Neural progenitor cell (in vitro differentiated cells): ENCODE results near the gene EPHB2. TPM values are rescaled to one million over a fixed set of nuclear protein-coding genes. Genes with fewer than 3 reads are reported as not detected.
A peak's percentile ranks its signal among the peaks of the same experiment; 100 is the strongest.

Experiments
- DNase-seq: peaks from one replicate; pipeline ENCODE4 v3.0.0-alpha.2; 2016; ENCODE audit warnings: low spot score
- H2AFZ ChIP-seq: fragments of 200-600 bp; sonication (generic); replicated peaks from 2 replicates; pipeline ENCODE4 v1.6.1; 2016; ENCODE audit warnings: antibody characterized with exemption
- H3F3A ChIP-seq: fragments of 200-600 bp; sonication (generic); 2 replicates; pipeline ENCODE4 v1.6.1; 2016; ENCODE audit warnings: antibody characterized with exemption, low read depth
- H3K27ac ChIP-seq: fragments of 200-600 bp; sonication (generic); 2 replicates; pipeline ENCODE4 v1.5.1; 2016; ENCODE audit warnings: mild to moderate bottlenecking
- H3K27me3 ChIP-seq: fragments of 200-600 bp; sonication (generic); 2 replicates; pipeline ENCODE4 v1.6.1; 2016; ENCODE audit warnings: mild to moderate bottlenecking, moderate library complexity
- H3K36me3 ChIP-seq: fragments of 200-600 bp; sonication (generic); 2 replicates; pipeline ENCODE4 v1.5.1; 2016
- H3K4me1 ChIP-seq: fragments of 200-600 bp; sonication (generic); 2 replicates; pipeline ENCODE4 v1.6.1; 2016; ENCODE audit warnings: mixed run types
- H3K4me2 ChIP-seq: fragments of 200-600 bp; sonication (generic); 2 replicates; pipeline ENCODE4 v1.6.1; 2016
- H3K4me3 ChIP-seq: fragments of 200-600 bp; sonication (generic); 2 replicates; pipeline ENCODE4 v1.5.1; 2016
- H3K79me2 ChIP-seq: fragments of 200-600 bp; sonication (generic); 2 replicates; pipeline ENCODE4 v1.6.1; 2016; ENCODE audit warnings: low read depth
- H3K9ac ChIP-seq: fragments of 200-600 bp; sonication (generic); 2 replicates; pipeline ENCODE4 v1.6.1; 2016
- H3K9me3 ChIP-seq: fragments of 200-600 bp; sonication (generic); 2 replicates; pipeline ENCODE4 v1.5.1; 2016; ENCODE audit warnings: low read depth
- H4K20me1 ChIP-seq: fragments of 200-600 bp; sonication (generic); 2 replicates; pipeline ENCODE4 v1.6.1; 2016; ENCODE audit warnings: low read depth
- H3K27ac Mint-ChIP-seq: 3 replicates; pipeline ENCODE4 v1.8.0; 2021; ENCODE audit warnings: mixed read lengths
- H3K27me3 Mint-ChIP-seq: 2 replicates; pipeline ENCODE4 v1.8.0; 2022; ENCODE audit warnings: low read depth, mild to moderate bottlenecking, inconsistent platforms, moderate library complexity, mixed read lengths; ENCODE audit not compliant: insufficient read depth
- H3K36me3 Mint-ChIP-seq: 3 replicates; pipeline ENCODE4 v1.8.0; 2021; ENCODE audit warnings: mixed read lengths
- H3K4me1 Mint-ChIP-seq: 3 replicates; pipeline ENCODE4 v1.8.0; 2021; ENCODE audit warnings: mixed read lengths
- H3K4me3 Mint-ChIP-seq: 3 replicates; pipeline ENCODE4 v1.8.0; 2021; ENCODE audit warnings: mild to moderate bottlenecking, moderate library complexity, mixed read lengths
- H3K9me3 Mint-ChIP-seq: 3 replicates; pipeline ENCODE4 v1.8.0; 2020; ENCODE audit warnings: mixed read lengths
- EZH2 ChIP-seq: fragments of 200-600 bp; sonication (generic); IDR thresholded peaks from 2 replicates; pipeline ENCODE4 v1.6.1; 2017; ENCODE audit warnings: antibody characterized with exemption, mild to moderate bottlenecking, moderate library complexity
- EZH2phosphoT487 ChIP-seq: fragments of 200-600 bp; sonication (generic); IDR thresholded peaks from 2 replicates; pipeline ENCODE4 v1.6.1; 2017; ENCODE audit warnings: antibody characterized with exemption
- total RNA-seq: library from RNA; depleted of rRNA; stranded (reverse); fragments of >200 nt; gene quantifications from 2 replicates; pipeline ENCODE4 v1.2.3, GENCODE V29; 2015; ENCODE audit warnings: low replicate concordance
- TF ChIP-seq, protein P1 (sequence below): fragments of 200-600 bp; sonication (generic); IDR thresholded peaks from 2 replicates; pipeline ENCODE4 v1.5.1; 2017; ENCODE audit warnings: antibody characterized with exemption, mild to moderate bottlenecking

Gene EPHB2
- total RNA-seq, 1 donor from 2014 or later: 38.3 TPM

GRCh38 chr1:22889213-22889827, 178.7 kb downstream of the EPHB2 start:
- H3K4me3 ChIP-seq: no peak overlapping the region
- peaks cover 30% of the 10 kb centered on the region for H3K36me3 Mint-ChIP-seq
- no peak overlapping the region for H3K27ac ChIP-seq
- no peaks in the 10 kb centered on the region for H3F3A ChIP-seq
- H3K27ac Mint-ChIP-seq: no peak overlapping the region
- no peak for TF ChIP-seq EZH2phosphoT487
- TF ChIP-seq, protein P1, sequence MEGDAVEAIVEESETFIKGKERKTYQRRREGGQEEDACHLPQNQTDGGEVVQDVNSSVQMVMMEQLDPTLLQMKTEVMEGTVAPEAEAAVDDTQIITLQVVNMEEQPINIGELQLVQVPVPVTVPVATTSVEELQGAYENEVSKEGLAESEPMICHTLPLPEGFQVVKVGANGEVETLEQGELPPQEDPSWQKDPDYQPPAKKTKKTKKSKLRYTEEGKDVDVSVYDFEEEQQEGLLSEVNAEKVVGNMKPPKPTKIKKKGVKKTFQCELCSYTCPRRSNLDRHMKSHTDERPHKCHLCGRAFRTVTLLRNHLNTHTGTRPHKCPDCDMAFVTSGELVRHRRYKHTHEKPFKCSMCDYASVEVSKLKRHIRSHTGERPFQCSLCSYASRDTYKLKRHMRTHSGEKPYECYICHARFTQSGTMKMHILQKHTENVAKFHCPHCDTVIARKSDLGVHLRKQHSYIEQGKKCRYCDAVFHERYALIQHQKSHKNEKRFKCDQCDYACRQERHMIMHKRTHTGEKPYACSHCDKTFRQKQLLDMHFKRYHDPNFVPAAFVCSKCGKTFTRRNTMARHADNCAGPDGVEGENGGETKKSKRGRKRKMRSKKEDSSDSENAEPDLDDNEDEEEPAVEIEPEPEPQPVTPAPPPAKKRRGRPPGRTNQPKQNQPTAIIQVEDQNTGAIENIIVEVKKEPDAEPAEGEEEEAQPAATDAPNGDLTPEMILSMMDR: peak; percentile 75
- TF ChIP-seq EZH2: no peak
- H3K4me1 ChIP-seq: no peaks in the 10 kb centered on the region
- no peak overlapping the region for H3K4me2 ChIP-seq
- no peaks in the 10 kb centered on the region for H3K27me3 Mint-ChIP-seq
- DNase-seq: peak; percentile 48
- no peaks in the 10 kb centered on the region for H3K4me1 Mint-ChIP-seq
- H3K27me3 ChIP-seq: no peaks in the 10 kb centered on the region
- H4K20me1 ChIP-seq: no peaks in the 10 kb centered on the region
- no peaks in the 10 kb centered on the region for H3K79me2 ChIP-seq
- H3K9me3 Mint-ChIP-seq: no peaks in the 10 kb centered on the region
- H3K9me3 ChIP-seq: no peaks in the 10 kb centered on the region
- H3K36me3 ChIP-seq: no peaks in the 10 kb centered on the region
- no peak overlapping the region for H2AFZ ChIP-seq
- no peak overlapping the region for H3K9ac ChIP-seq
- H3K4me3 Mint-ChIP-seq: no peak overlapping the region

GRCh38 chr1:22892789-22893188, 182.2 kb downstream of the EPHB2 start:
- Histone ChIP-seq H2AFZ (no peak overlapping the region), H3K4me2 (no peak overlapping the region), H3K27me3 (no peaks in the 10 kb centered on the region), H3K36me3 (no peaks in the 10 kb centered on the region), H3K79me2 (no peaks in the 10 kb centered on the region), H3K4me1 (no peaks in the 10 kb centered on the region), H3K9ac (no peak overlapping the region), H3F3A (no peaks in the 10 kb centered on the region), H3K27ac (no peak overlapping the region), H3K4me3 (no peak overlapping the region), H4K20me1 (no peaks in the 10 kb centered on the region), H3K9me3 (no peaks in the 10 kb centered on the region)
- no peak overlapping the region for H3K27ac Mint-ChIP-seq
- H3K27me3 Mint-ChIP-seq: no peaks in the 10 kb centered on the region
- no peak for DNase-seq
- H3K4me3 Mint-ChIP-seq: no peak overlapping the region
- TF ChIP-seq, protein P1: no peak
- TF ChIP-seq EZH2 (no peak), EZH2phosphoT487 (no peak)
- H3K4me1 Mint-ChIP-seq: peaks cover 6% of the 10 kb centered on the region
- no peaks in the 10 kb centered on the region for H3K9me3 Mint-ChIP-seq
- peaks cover 30% of the 10 kb centered on the region for H3K36me3 Mint-ChIP-seq

GRCh38 chr1:22893292-22893691, 182.7 kb downstream of the EPHB2 start:
- no peak overlapping the region for H3K4me2 ChIP-seq
- Mint-ChIP-seq H3K27me3 (no peaks in the 10 kb centered on the region), H3K4me3 (no peak overlapping the region), H3K9me3 (no peaks in the 10 kb centered on the region), H3K27ac (no peak overlapping the region), H3K4me1 (peaks cover 6% of the 10 kb centered on the region), H3K36me3 (peaks cover 33% of the 10 kb centered on the region)
- H3F3A ChIP-seq: no peaks in the 10 kb centered on the region
- no peaks in the 10 kb centered on the region for H3K9me3 ChIP-seq
- no peaks in the 10 kb centered on the region for H3K36me3 ChIP-seq
- DNase-seq: no peak
- H3K79me2 ChIP-seq: no peaks in the 10 kb centered on the region
- no peak overlapping the region for H3K27ac ChIP-seq
- H2AFZ ChIP-seq: no peak overlapping the region
- H4K20me1 ChIP-seq: no peaks in the 10 kb centered on the region
- H3K4me3 ChIP-seq: no peak overlapping the region
- H3K9ac ChIP-seq: no peak overlapping the region
- no peaks in the 10 kb centered on the region for H3K4me1 ChIP-seq
- no peaks in the 10 kb centered on the region for H3K27me3 ChIP-seq
- TF ChIP-seq, protein P1: no peak
- TF ChIP-seq EZH2phosphoT487: no peak
